ENCODE results near the gene OSBPL9. TPM values are rescaled to one million over a fixed set of nuclear protein-coding genes. Genes with fewer than 3 reads are reported as not detected.

OSBPL9 gene
- total and polyA plus RNA-seq, 4 experiments from 2014 or later = 45.1 to 47.8 (median 46.1) TPM

DNA sequence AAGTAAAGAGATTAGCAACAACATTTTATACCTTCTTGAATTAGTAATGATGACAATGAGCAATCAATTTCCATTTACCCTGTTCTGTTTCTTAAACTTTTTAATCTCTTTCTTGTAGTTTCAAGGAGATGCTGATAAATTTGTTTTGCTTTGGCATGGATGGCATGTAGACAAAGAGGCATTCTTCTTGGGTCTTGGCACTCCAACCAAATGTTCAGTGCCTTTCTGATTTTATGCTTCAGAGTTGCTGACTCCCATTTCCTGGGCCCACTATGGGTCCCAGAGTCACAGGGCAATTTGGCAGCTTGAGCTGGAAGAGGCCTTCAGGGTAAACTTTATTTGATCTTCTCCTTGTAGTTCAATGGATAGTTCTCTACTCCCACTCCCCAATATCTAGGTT, 42.1 kb upstream of the OSBPL9 start:
- Histone ChIP-seq H3K4me1 (ENCODE audit: insufficient read depth, low read length) (peaks cover 42% of the 10 kb centered on the region), H3K36me3 (ENCODE audit: insufficient read depth, low read length) (no peaks in the 10 kb centered on the region), H3K27me3 (ENCODE audit: insufficient read depth, low read length) (no peaks in the 10 kb centered on the region), H3K9me3 (ENCODE audit: control insufficient read depth in 1 of 2, low read length in 2 of 2) (no peaks in the 10 kb centered on the region), H3K4me3 (ENCODE audit: low read length in 2 of 2) (no peak overlapping the region), H3K27ac (ENCODE audit: low read depth, low read length) (no peak overlapping the region)
- peaks cover 26 to 49% (median 39%) of the 10 kb centered on the region in 4 donors for H3K4me1 Mint-ChIP-seq
- no peak overlapping the region for H3K4me3 Mint-ChIP-seq
- CTCF ChIA-PET (ENCODE audit: partially characterized antibody) = no interaction called here
- H3K36me3 Mint-ChIP-seq = no peaks in the 10 kb centered on the region
- no peaks in the 10 kb centered on the region for H3K27me3 Mint-ChIP-seq
- DNase-seq = no peak
- peak overlapping the region in 1 of 7 donors; percentile 4 for H3K27ac Mint-ChIP-seq
- POLR2A ChIA-PET (ENCODE audit: partially characterized antibody) = no interaction called here
- intact Hi-C loops (cut with micrococcal nuclease) = no loop called here
- H3K9me3 Mint-ChIP-seq = no peaks in the 10 kb centered on the region

DNA sequence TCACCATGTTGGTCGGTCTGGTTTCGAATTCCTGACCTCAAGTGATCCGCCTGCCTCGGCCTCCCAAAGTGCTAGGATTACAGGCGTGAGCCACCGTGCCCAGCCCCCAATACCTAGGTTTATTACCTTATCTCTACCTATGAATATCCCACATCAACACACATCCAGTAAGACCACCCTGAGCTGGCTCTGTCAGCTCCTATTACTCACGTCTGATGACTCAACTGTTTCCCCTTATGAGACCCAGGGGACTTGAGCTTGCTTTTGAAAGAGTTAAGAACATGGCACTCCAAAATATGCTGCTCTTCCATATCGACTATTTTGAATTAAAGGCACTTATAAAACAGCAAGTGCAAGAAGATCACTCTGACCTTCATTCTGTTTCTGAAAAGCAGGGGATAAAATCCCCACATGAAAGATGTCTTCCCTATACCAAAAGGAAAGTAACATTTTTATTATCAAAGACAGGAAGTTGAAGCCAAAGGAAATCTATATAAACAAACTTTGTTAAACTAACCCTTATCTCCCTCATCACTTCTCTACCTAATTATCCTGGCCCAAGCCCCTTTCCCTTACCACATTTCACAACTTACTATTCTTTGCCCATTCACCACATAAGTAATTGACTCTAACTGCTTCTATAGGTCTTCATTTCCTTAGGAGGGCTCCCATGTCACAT, 41.3 kb upstream of the OSBPL9 start:
- no peaks in the 10 kb centered on the region for H3K36me3 ChIP-seq (ENCODE audit: insufficient read depth, low read length)
- no peaks in the 10 kb centered on the region for H3K27me3 ChIP-seq (ENCODE audit: insufficient read depth, low read length)
- Mint-ChIP-seq H3K36me3 (no peaks in the 10 kb centered on the region), H3K4me3 (peak overlapping the region in 5 of 8 donors; percentile 0 to 61 (median 2)), H3K4me1 (peaks cover 19 to 42% (median 32%) of the 10 kb centered on the region in 4 donors), H3K9me3 (no peaks in the 10 kb centered on the region), H3K27ac (peak overlapping the region in 6 of 7 donors; percentile 4 to 52 (median 28)), H3K27me3 (no peaks in the 10 kb centered on the region)
- POLR2A ChIA-PET (ENCODE audit: partially characterized antibody) = no interaction called here
- CTCF ChIA-PET (ENCODE audit: partially characterized antibody) = no interaction called here
- H3K4me1 ChIP-seq (ENCODE audit: insufficient read depth, low read length) = peaks cover 35% of the 10 kb centered on the region
- intact Hi-C loops (cut with micrococcal nuclease) = no loop called here
- no peak overlapping the region for H3K4me3 ChIP-seq (ENCODE audit: low read length in 2 of 2)
- no peaks in the 10 kb centered on the region for H3K9me3 ChIP-seq (ENCODE audit: control insufficient read depth in 1 of 2, low read length in 2 of 2)
- DNase-seq = no peak
- H3K27ac ChIP-seq (ENCODE audit: low read depth, low read length) = no peak overlapping the region

DNA sequence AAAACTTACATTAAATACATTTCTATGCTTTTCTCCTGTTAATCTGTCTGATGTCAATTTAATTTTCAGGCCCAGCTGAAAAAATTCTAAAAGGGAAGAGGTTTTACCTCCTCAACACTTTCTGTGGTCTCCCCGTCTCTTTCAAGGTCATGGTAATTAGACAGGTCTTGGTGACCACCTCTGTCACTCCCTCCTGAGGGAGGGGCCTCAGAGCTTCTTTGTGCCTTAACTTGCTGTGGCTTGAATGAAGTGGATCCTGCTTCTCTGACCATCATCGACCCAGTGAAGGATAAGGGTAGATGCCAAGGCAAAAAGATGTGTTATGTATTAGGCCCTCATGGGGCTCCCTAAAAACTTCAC, 40.8 kb upstream of the OSBPL9 start:
- intact Hi-C loops (cut with micrococcal nuclease) = no loop called here
- Mint-ChIP-seq H3K4me1 (peaks cover 17 to 37% (median 26%) of the 10 kb centered on the region in 4 donors), H3K36me3 (no peaks in the 10 kb centered on the region), H3K4me3 (peak overlapping the region in 3 of 8 donors; percentile 2 to 61 (median 23)), H3K9me3 (no peaks in the 10 kb centered on the region), H3K27ac (peak overlapping the region in 4 of 7 donors; percentile 2 to 42 (median 28)), H3K27me3 (no peaks in the 10 kb centered on the region)
- no peaks in the 10 kb centered on the region for H3K27me3 ChIP-seq (ENCODE audit: insufficient read depth, low read length)
- H3K4me3 ChIP-seq (ENCODE audit: low read length in 2 of 2) = no peak overlapping the region
- no peaks in the 10 kb centered on the region for H3K9me3 ChIP-seq (ENCODE audit: control insufficient read depth in 1 of 2, low read length in 2 of 2)
- H3K4me1 ChIP-seq (ENCODE audit: insufficient read depth, low read length) = peaks cover 30% of the 10 kb centered on the region
- H3K36me3 ChIP-seq (ENCODE audit: insufficient read depth, low read length) = no peaks in the 10 kb centered on the region
- ChIA-PET CTCF (ENCODE audit: partially characterized antibody) (no interaction called here), POLR2A (ENCODE audit: partially characterized antibody) (no interaction called here)
- no peak overlapping the region for H3K27ac ChIP-seq (ENCODE audit: low read depth, low read length)
- DNase-seq = no peak

DNA sequence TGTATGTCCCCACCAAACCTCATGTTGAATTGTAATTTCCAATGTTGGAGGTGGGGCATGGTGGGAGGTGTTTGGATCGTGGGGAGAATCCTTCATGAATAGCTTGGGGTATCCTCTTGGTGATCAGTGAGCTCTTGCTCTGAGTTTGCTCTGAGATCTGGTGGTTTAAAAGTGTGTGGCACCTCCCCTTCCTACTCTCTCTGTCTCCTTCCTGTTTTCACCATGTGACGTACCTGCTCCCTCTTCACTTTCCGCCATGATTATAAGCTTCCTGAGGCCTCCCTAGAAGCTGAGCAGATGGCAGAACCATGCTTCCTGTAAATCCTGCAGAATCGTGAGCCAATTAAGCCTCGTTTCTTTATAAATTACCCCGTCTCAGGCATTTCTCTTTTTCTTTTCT, 40.0 kb upstream of the OSBPL9 start:
- Mint-ChIP-seq H3K4me1 (peaks cover 15 to 31% (median 22%) of the 10 kb centered on the region in 4 donors), H3K36me3 (no peaks in the 10 kb centered on the region), H3K9me3 (no peaks in the 10 kb centered on the region), H3K27me3 (no peaks in the 10 kb centered on the region), H3K27ac (peak overlapping the region in 1 of 7 donors; percentile 87), H3K4me3 (peak overlapping the region in 2 of 8 donors; percentile 17 to 24)
- Histone ChIP-seq H3K27ac (ENCODE audit: low read depth, low read length) (no peak overlapping the region), H3K4me1 (ENCODE audit: insufficient read depth, low read length) (peaks cover 22% of the 10 kb centered on the region), H3K27me3 (ENCODE audit: insufficient read depth, low read length) (no peaks in the 10 kb centered on the region), H3K4me3 (ENCODE audit: low read length in 2 of 2) (no peak overlapping the region), H3K36me3 (ENCODE audit: insufficient read depth, low read length) (no peaks in the 10 kb centered on the region), H3K9me3 (ENCODE audit: control insufficient read depth in 1 of 2, low read length in 2 of 2) (no peaks in the 10 kb centered on the region)
- DNase-seq = no peak
- intact Hi-C loops (cut with micrococcal nuclease) = no loop called here
- POLR2A ChIA-PET (ENCODE audit: partially characterized antibody) = no interaction called here
- CTCF ChIA-PET (ENCODE audit: partially characterized antibody) = interaction anchor here (1.1 kb wide), 1 partner anchor 9 kb away, joined by 3 read pairs; no protein-coding TSS in a partner anchor

DNA sequence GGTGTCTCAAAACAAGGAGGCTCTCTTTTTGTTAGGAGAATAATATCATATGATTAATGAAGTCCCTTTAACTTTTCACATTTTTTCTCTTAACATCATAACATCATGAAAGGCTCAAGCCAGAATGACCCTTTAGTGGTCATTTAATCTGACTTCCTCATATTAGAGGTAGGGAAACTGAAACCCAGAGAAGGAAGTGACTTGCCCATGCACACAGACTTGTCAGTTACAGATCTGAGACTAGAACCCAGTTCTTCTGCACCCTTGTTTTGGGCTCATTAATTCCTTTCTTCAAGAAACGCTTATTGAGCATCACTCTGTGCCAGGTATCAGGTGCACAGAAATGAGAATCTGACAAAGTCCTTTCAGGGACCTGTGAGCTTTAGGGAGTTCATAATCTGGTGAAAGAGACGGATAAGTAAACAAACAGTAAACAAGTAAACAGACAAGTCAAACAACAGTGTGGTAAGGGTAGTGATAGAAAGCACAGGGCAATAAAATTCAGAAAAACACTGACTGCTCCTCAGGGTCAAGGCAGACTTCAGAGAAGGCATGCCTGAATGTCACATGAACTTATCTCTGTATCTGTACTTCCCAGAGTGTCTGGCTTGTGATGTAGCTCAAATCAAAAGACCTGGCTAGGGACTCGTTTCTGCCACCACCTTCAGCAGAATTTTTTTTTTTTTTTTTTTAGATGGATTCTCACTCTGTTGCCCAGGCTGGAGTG, 38.3 kb upstream of the OSBPL9 start:
- no peak overlapping the region for H3K4me3 Mint-ChIP-seq
- DNase-seq = no peak
- no peaks in the 10 kb centered on the region for H3K36me3 Mint-ChIP-seq
- CTCF ChIA-PET (ENCODE audit: partially characterized antibody) = no interaction called here
- peak overlapping the region in 1 of 7 donors; percentile 23 for H3K27ac Mint-ChIP-seq
- Histone ChIP-seq H3K27ac (ENCODE audit: low read depth, low read length) (no peak overlapping the region), H3K4me1 (ENCODE audit: insufficient read depth, low read length) (peaks cover 22% of the 10 kb centered on the region), H3K4me3 (ENCODE audit: low read length in 2 of 2) (no peak overlapping the region), H3K27me3 (ENCODE audit: insufficient read depth, low read length) (no peaks in the 10 kb centered on the region), H3K36me3 (ENCODE audit: insufficient read depth, low read length) (no peaks in the 10 kb centered on the region), H3K9me3 (ENCODE audit: control insufficient read depth in 1 of 2, low read length in 2 of 2) (no peaks in the 10 kb centered on the region)
- POLR2A ChIA-PET (ENCODE audit: partially characterized antibody) = interaction anchor here (0.8 kb wide), 1 partner anchor 9 kb away, joined by 3 read pairs; no protein-coding TSS in a partner anchor
- intact Hi-C loops (cut with micrococcal nuclease) = no loop called here
- H3K9me3 Mint-ChIP-seq = peaks cover 0 to 1% (median 0%) of the 10 kb centered on the region in 8 donors
- peaks cover 15 to 31% (median 21%) of the 10 kb centered on the region in 4 donors for H3K4me1 Mint-ChIP-seq
- no peaks in the 10 kb centered on the region for H3K27me3 Mint-ChIP-seq

DNA sequence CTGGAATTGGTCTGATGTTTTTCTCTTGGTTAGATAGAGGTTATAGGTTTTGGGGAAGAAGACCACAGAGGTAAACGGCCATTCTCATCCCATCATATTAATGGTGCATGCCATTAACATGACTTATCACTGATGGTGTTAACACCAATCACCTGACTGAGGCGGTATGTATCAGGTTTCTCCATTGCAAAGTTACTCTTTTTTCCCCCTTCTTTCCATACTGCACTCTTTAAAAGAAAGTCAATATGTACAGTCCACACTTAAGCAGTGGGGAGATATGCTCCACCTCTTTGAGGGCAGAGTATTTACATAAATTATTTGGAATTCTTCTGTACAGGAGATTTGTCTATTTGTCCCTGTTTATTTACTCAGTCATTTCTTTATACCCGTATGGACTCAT, 35.7 kb upstream of the OSBPL9 start:
- Mint-ChIP-seq H3K36me3 (no peaks in the 10 kb centered on the region), H3K4me1 (peaks cover 7 to 20% (median 11%) of the 10 kb centered on the region in 4 donors), H3K9me3 (peaks cover 0 to 1% (median 0%) of the 10 kb centered on the region in 8 donors), H3K27ac (no peak overlapping the region), H3K27me3 (no peaks in the 10 kb centered on the region), H3K4me3 (no peak overlapping the region)
- DNase-seq = no peak
- Histone ChIP-seq H3K4me1 (ENCODE audit: insufficient read depth, low read length) (peaks cover 12% of the 10 kb centered on the region), H3K27ac (ENCODE audit: low read depth, low read length) (no peak overlapping the region), H3K4me3 (ENCODE audit: low read length in 2 of 2) (no peak overlapping the region), H3K9me3 (ENCODE audit: control insufficient read depth in 1 of 2, low read length in 2 of 2) (no peaks in the 10 kb centered on the region), H3K36me3 (ENCODE audit: insufficient read depth, low read length) (no peaks in the 10 kb centered on the region), H3K27me3 (ENCODE audit: insufficient read depth, low read length) (no peaks in the 10 kb centered on the region)
- intact Hi-C loops (cut with micrococcal nuclease) = no loop called here
- ChIA-PET CTCF (ENCODE audit: partially characterized antibody) (no interaction called here), POLR2A (ENCODE audit: partially characterized antibody) (no interaction called here)

DNA sequence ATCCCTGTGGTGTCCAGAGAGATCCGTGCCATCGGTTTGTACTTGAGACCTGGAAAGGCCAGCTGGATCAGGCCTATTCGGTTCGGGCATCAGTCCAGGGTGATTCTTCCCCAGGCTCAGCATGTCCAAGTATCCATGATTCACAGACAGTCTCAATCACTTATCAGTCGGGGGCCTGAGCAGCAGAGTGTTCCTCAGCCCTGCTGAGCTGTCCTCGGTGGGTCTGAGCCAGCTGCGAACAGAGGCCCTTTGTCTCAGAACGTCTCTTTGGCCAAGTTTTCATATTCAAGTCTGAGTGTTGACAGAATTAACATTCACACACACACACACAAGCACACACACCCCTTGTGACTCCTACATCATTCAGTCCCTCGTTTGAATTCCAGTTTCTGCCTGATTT, 33.4 kb upstream of the OSBPL9 start:
- Histone ChIP-seq H3K27ac (ENCODE audit: low read depth, low read length) (no peak overlapping the region), H3K27me3 (ENCODE audit: insufficient read depth, low read length) (no peaks in the 10 kb centered on the region), H3K4me1 (ENCODE audit: insufficient read depth, low read length) (peaks cover 3% of the 10 kb centered on the region), H3K36me3 (ENCODE audit: insufficient read depth, low read length) (no peaks in the 10 kb centered on the region), H3K4me3 (ENCODE audit: low read length in 2 of 2) (no peak overlapping the region), H3K9me3 (ENCODE audit: control insufficient read depth in 1 of 2, low read length in 2 of 2) (no peaks in the 10 kb centered on the region)
- intact Hi-C loops (cut with micrococcal nuclease) = no loop called here
- H3K4me1 Mint-ChIP-seq = peaks cover 0 to 1% (median 1%) of the 10 kb centered on the region in 4 donors
- CTCF ChIA-PET (ENCODE audit: partially characterized antibody) = no interaction called here
- H3K36me3 Mint-ChIP-seq = no peaks in the 10 kb centered on the region
- POLR2A ChIA-PET (ENCODE audit: partially characterized antibody) = no interaction called here
- H3K9me3 Mint-ChIP-seq = peaks cover 0 to 1% (median 0%) of the 10 kb centered on the region in 8 donors
- H3K27me3 Mint-ChIP-seq = peaks cover under 1 to 2% of the 10 kb centered on the region in 2 donors
- H3K4me3 Mint-ChIP-seq = no peak overlapping the region
- no peak for DNase-seq
- H3K27ac Mint-ChIP-seq = no peak overlapping the region

Measured in CD4-positive, alpha-beta memory T cell (primary cell).